ENCODE data around the gene BRINP1. TPM values are rescaled to one million over a fixed set of nuclear protein-coding genes. Genes with fewer than 3 reads are reported as not detected.

BRINP1 gene
- total RNA-seq, 2 donors from 2014 or later, result not detected

DNA sequence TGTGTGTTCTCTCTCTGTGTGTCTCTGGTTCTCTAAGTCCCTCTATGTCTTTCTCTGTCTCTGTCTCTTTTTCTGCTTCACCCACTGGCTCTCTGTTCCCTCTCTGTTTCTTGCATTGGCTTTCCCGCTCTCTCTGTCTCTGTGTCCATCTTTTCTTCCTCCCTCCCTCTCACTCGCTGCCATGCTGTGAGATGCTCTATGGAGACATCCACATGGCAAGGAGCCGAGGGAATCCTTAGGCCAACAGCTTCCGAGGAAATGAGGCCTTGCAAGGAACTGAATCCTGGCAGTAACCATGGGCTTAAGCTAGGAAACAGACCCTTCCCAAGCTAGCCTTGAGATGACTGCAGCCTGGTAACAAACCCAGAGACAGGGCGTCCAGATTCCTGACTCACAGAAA is 117.3 kb downstream of the BRINP1 start:
- Mint-ChIP-seq H3K27ac (no peak overlapping the region), H3K4me3 (no peak overlapping the region), H3K36me3 (ENCODE audit: insufficient read depth in 2 of 2) (peaks cover 1 to 2% of the 10 kb centered on the region in 2 donors), H3K27me3 (ENCODE audit: low read depth) (no peaks in the 10 kb centered on the region), H3K9me3 (peaks cover 9 to 10% of the 10 kb centered on the region in 2 donors), H3K4me1 (ENCODE audit: low read depth) (no peaks in the 10 kb centered on the region)
- no peak for DNase-seq
- no peak for ATAC-seq (replicated peaks in 1 of 2)

DNA sequence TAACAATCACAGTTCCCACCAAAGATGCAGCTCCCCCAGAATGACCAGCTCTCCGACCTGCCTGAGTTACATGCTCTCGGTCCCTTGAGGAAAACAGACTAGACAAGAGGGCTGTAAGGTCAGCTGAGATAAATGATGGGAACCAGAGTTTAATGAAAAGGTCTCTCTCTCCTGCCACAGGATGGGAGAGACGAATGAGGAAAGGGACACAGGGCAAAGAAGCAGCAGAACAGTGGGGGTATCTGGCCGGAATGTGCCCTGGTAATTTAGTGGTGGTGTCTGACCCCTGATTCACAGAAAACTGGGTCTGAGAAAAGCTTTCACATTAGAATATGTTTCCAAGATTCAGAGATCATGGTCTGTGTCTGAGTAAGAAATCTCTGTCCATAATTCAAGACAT is 118.5 kb downstream of the BRINP1 start:
- Mint-ChIP-seq H3K4me3 (no peak overlapping the region), H3K27ac (no peak overlapping the region), H3K36me3 (ENCODE audit: insufficient read depth in 2 of 2) (peaks cover 1 to 2% of the 10 kb centered on the region in 2 donors), H3K4me1 (ENCODE audit: low read depth) (no peaks in the 10 kb centered on the region), H3K9me3 (peaks cover 9 to 10% of the 10 kb centered on the region in 2 donors), H3K27me3 (ENCODE audit: low read depth) (no peaks in the 10 kb centered on the region)
- ATAC-seq (replicated peaks in 1 of 2) (no peak), DNase-seq (no peak)

- peaks cover 2 to 6% of the 10 kb centered on the region in 2 donors for H3K9me3 Mint-ChIP-seq
- no peak overlapping the region for H3K27ac Mint-ChIP-seq
- H3K27me3 Mint-ChIP-seq (ENCODE audit: low read depth), result no peaks in the 10 kb centered on the region
- DNase-seq (no peak), ATAC-seq (replicated peaks in 1 of 2) (no peak)
- no peaks in the 10 kb centered on the region for H3K4me1 Mint-ChIP-seq (ENCODE audit: low read depth)
- H3K36me3 Mint-ChIP-seq (ENCODE audit: insufficient read depth in 2 of 2), result no peaks in the 10 kb centered on the region
- no peak overlapping the region for H3K4me3 Mint-ChIP-seq
Observed at GRCh38 chr9:119240546-119240945, 128.7 kb downstream of the BRINP1 start.

- H3K4me3 Mint-ChIP-seq, result no peak overlapping the region
- no peaks in the 10 kb centered on the region for H3K27me3 Mint-ChIP-seq (ENCODE audit: low read depth)
- DNase-seq, result no peak
- no peaks in the 10 kb centered on the region for H3K4me1 Mint-ChIP-seq (ENCODE audit: low read depth)
- peaks cover 2 to 9% of the 10 kb centered on the region in 2 donors for H3K9me3 Mint-ChIP-seq
- ATAC-seq (replicated peaks in 1 of 2), result no peak
- no peaks in the 10 kb centered on the region for H3K36me3 Mint-ChIP-seq (ENCODE audit: insufficient read depth in 2 of 2)
- H3K27ac Mint-ChIP-seq, result no peak overlapping the region
Observed at GRCh38 chr9:119234636-119235035, 134.6 kb downstream of the BRINP1 start.

GRCh38 chr9:119227422-119227821 is 141.8 kb downstream of the BRINP1 start:
- Mint-ChIP-seq H3K4me3 (no peak overlapping the region), H3K4me1 (ENCODE audit: low read depth) (no peaks in the 10 kb centered on the region), H3K27me3 (ENCODE audit: low read depth) (no peaks in the 10 kb centered on the region), H3K9me3 (peaks cover 4% of the 10 kb centered on the region in 2 donors), H3K27ac (no peak overlapping the region), H3K36me3 (ENCODE audit: insufficient read depth in 2 of 2) (no peaks in the 10 kb centered on the region)
- no peak for DNase-seq
- ATAC-seq (replicated peaks in 1 of 2), result no peak

DNA sequence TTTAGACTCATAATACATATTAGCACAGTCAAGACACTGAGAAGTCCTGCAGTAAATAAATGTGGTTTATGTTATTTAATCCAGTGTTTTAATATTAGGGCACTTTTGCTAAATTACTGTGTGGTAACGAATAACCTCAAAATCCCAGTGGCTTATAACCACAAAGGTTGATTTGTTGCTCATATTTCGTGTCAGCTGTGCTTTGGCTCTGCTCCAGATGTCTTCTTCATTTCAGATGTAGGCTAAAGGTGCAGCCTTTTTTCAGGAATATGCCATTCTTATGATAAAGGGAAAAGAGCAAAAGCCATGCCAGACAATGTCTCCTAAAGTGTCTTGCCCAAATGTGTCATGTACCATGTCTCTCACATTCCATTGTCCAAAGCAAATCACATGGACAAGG is 144.8 kb downstream of the BRINP1 start:
- H3K4me1 Mint-ChIP-seq (ENCODE audit: low read depth), result no peaks in the 10 kb centered on the region
- no peaks in the 10 kb centered on the region for H3K27me3 Mint-ChIP-seq (ENCODE audit: low read depth)
- no peak overlapping the region for H3K4me3 Mint-ChIP-seq
- ATAC-seq (replicated peaks in 1 of 2) (no peak), DNase-seq (no peak)
- H3K27ac Mint-ChIP-seq, result no peak overlapping the region
- peaks cover 5 to 6% of the 10 kb centered on the region in 2 donors for H3K9me3 Mint-ChIP-seq
- no peaks in the 10 kb centered on the region for H3K36me3 Mint-ChIP-seq (ENCODE audit: insufficient read depth in 2 of 2)

DNA sequence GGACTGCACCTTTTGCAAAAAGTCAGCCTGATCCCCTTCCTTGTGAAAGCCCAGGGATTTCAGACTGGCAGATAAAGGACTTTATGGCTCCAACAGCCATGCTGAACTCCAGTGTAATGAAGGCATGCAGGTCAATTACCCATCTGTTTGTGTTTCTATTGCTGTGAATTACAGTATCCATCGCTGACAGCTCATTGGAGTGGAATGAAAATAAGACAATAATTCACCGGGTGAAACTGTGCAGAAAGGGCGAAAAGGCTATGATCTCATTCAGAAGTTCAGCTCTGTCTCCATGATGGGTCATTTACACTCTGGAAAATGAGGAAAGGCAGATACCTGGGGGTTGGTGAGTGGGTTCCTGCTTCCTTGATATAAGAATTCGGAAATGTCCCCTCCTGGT is 148.0 kb downstream of the BRINP1 start:
- H3K9me3 Mint-ChIP-seq, result peaks cover 5 to 8% of the 10 kb centered on the region in 2 donors
- ATAC-seq (replicated peaks in 1 of 2), result no peak
- no peaks in the 10 kb centered on the region for H3K4me1 Mint-ChIP-seq (ENCODE audit: low read depth)
- no peak overlapping the region for H3K4me3 Mint-ChIP-seq
- H3K27me3 Mint-ChIP-seq (ENCODE audit: low read depth), result no peaks in the 10 kb centered on the region
- no peaks in the 10 kb centered on the region for H3K36me3 Mint-ChIP-seq (ENCODE audit: insufficient read depth in 2 of 2)
- DNase-seq, result no peak
- H3K27ac Mint-ChIP-seq, result no peak overlapping the region

DNA sequence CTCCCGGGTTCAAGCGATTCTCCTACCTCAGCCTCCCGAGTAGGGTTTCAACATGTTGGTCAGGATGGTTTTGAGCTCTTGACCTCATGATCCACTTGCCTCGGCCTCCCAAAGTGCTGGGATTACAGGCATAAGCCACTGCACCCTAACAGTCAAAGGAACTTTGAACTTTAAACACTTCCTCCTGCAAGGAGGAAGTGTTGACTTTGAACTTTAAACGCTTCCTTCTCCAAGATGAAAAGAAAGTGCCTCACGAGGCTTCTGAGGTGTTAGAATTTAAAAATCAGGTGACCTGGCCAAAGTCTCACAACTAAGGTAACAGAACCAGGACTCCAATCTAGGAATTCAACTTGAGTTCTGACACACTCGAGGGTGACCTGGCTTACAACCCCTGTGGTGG is 150.9 kb downstream of the BRINP1 start:
- Mint-ChIP-seq H3K27me3 (ENCODE audit: low read depth) (no peaks in the 10 kb centered on the region), H3K4me3 (no peak overlapping the region), H3K9me3 (peaks cover 2 to 7% of the 10 kb centered on the region in 2 donors), H3K27ac (no peak overlapping the region), H3K4me1 (ENCODE audit: low read depth) (no peaks in the 10 kb centered on the region), H3K36me3 (ENCODE audit: insufficient read depth in 2 of 2) (no peaks in the 10 kb centered on the region)
- no peak for DNase-seq
- ATAC-seq (replicated peaks in 1 of 2), result no peak

DNA sequence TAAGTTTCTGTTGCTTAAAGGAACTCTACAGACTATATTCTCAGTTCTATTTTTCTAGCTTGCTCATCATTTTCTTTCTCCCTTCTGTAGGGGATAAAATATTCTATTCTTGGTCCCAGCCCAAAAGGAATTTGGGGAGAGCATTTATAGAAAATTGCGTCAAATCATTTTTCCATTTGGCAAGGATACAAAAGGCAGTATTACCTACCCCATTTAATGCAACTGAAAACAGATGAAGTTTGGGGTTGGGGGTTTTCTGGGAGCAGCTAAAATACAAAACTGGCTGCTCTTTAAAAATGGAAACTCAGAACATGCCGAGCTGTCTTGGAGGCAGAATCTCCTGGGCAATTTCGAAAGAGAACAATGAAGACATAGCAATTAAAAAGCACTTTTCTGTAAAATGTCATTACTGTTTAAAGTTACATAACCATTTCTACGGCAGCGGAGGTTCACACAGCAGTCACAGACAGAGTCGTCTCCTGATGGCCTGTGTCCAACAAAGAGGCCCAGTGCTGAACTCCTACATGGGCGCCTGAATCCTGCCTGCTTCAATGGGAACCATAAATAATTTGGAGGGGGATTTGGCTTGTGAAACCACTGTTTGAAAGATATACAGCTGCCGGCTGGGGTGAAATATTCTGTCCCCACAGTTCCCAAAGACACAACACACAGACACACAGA is 152.4 kb downstream of the BRINP1 start:
- DNase-seq, result no peak
- Mint-ChIP-seq H3K9me3 (peaks cover 0 to 2% of the 10 kb centered on the region in 2 donors), H3K4me1 (ENCODE audit: low read depth) (no peaks in the 10 kb centered on the region), H3K27ac (no peak overlapping the region), H3K4me3 (no peak overlapping the region), H3K36me3 (ENCODE audit: insufficient read depth in 2 of 2) (no peaks in the 10 kb centered on the region), H3K27me3 (ENCODE audit: low read depth) (no peaks in the 10 kb centered on the region)
- ATAC-seq (replicated peaks in 1 of 2), result no peak

GRCh38 chr9:119215651-119216050 is 153.6 kb downstream of the BRINP1 start:
- H3K4me3 Mint-ChIP-seq, result no peak overlapping the region
- H3K27ac Mint-ChIP-seq, result no peak overlapping the region
- peaks cover 0 to 2% of the 10 kb centered on the region in 2 donors for H3K9me3 Mint-ChIP-seq

DNA sequence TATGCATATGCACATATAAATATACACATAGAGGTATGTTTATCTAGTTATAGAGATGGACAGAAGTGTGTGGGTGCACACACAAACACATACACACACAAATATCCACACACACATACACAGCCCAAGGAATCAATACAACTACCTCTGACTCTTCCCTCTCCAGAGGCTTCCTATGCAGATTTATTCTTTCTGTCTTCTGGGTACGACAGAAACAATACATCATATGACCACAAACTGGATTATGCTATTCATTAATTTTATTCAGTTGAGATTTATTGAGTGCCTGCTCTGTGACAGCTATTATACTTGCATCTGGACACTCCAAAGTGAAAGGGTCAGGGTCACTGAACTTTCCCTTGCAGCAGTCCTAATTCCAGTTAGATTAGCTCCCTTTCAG is 155.8 kb downstream of the BRINP1 start:
- ATAC-seq (replicated peaks in 1 of 2) (no peak), DNase-seq (no peak)
- Mint-ChIP-seq H3K4me1 (ENCODE audit: low read depth) (no peaks in the 10 kb centered on the region), H3K4me3 (no peak overlapping the region), H3K36me3 (ENCODE audit: insufficient read depth in 2 of 2) (no peaks in the 10 kb centered on the region), H3K27me3 (ENCODE audit: low read depth) (no peaks in the 10 kb centered on the region), H3K9me3 (no peaks in the 10 kb centered on the region), H3K27ac (no peak overlapping the region)

More at GRCh38 chr9:119215651-119216050, 153.6 kb downstream of the BRINP1 start:
- Mint-ChIP-seq H3K4me1 (ENCODE audit: low read depth) (no peaks in the 10 kb centered on the region), H3K36me3 (ENCODE audit: insufficient read depth in 2 of 2) (no peaks in the 10 kb centered on the region), H3K27me3 (ENCODE audit: low read depth) (no peaks in the 10 kb centered on the region)
- ATAC-seq (replicated peaks in 1 of 2) (no peak), DNase-seq (no peak)

DNA sequence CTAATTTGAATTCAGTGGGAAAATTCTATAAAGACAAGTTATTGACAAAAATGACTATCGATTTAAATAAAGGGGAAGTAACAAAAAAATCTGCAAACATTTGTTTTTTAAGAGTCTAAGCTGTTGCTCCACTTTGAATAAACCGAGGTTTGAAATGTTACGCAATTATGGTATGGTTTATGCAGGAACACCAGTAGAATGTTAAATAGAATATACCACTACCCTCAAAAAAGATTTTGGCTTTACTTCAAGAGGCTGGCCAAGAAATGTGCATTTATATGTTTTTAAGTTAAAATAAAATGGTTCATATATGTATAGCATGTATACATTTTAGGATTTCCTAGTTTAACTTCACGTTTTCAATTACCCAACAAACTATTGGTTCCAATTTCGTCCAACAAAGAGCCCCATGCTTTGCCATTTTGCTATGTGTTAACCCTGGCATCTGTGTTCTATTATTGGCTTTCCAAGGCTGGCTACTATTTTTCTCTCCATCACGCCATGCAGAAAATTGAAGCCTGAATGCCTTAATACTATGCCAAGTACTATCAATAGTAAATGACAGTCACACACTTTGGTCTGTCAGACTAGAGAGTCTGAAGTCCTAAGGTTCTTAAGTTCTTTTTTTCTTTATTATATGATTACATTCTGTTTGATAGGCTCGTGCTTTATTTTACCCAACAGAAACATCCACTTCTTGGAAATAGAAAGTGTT is 171.2 kb downstream of the BRINP1 start:
- Mint-ChIP-seq H3K27ac (no peak overlapping the region), H3K36me3 (ENCODE audit: insufficient read depth in 2 of 2) (no peaks in the 10 kb centered on the region), H3K9me3 (peaks cover 3 to 4% of the 10 kb centered on the region in 2 donors), H3K27me3 (ENCODE audit: low read depth) (no peaks in the 10 kb centered on the region), H3K4me1 (ENCODE audit: low read depth) (no peaks in the 10 kb centered on the region), H3K4me3 (no peak overlapping the region)
- ATAC-seq (replicated peaks in 1 of 2) (no peak), DNase-seq (no peak)

GRCh38 chr9:119195521-119195920 is 173.7 kb downstream of the BRINP1 start:
- DNase-seq (no peak), ATAC-seq (replicated peaks in 1 of 2) (no peak)
- no peak overlapping the region for H3K4me3 Mint-ChIP-seq
- peaks cover 1 to 3% of the 10 kb centered on the region in 2 donors for H3K9me3 Mint-ChIP-seq
- no peak overlapping the region for H3K27ac Mint-ChIP-seq
- no peaks in the 10 kb centered on the region for H3K27me3 Mint-ChIP-seq (ENCODE audit: low read depth)
- no peaks in the 10 kb centered on the region for H3K4me1 Mint-ChIP-seq (ENCODE audit: low read depth)
- no peaks in the 10 kb centered on the region for H3K36me3 Mint-ChIP-seq (ENCODE audit: insufficient read depth in 2 of 2)
